H9 (cell line): ENCODE results near the gene GRB10. TPM values are rescaled to one million over a fixed set of nuclear protein-coding genes. Genes with fewer than 3 reads are reported as not detected.

ENCODE experiments used
- DNase-seq: peaks from one replicate; pipeline ENCODE4 v3.0.0-alpha.2; 2017
- H2AFZ ChIP-seq: one replicate; pipeline ENCODE4 v1.6.1; 2013; ENCODE audit warnings: mild to moderate bottlenecking, low read length, control low read depth, moderate library complexity
- H2AK5ac ChIP-seq: 2 replicates; pipeline ENCODE4 v1.6.1; 2013; ENCODE audit warnings: low read length, control low read depth, mixed read lengths; ENCODE audit not compliant: insufficient read length
- H2BK120ac ChIP-seq: one replicate; pipeline ENCODE4 v1.6.1; 2013; ENCODE audit warnings: low read depth, mild to moderate bottlenecking, low read length, control low read depth, inconsistent platforms; ENCODE audit not compliant: poor library complexity, severe bottlenecking
- H2BK12ac ChIP-seq: 2 replicates; pipeline ENCODE4 v1.6.1; 2013; ENCODE audit warnings: low read length, control low read depth, mixed read lengths, low read depth; ENCODE audit not compliant: insufficient read length
- H2BK15ac ChIP-seq: 2 replicates; pipeline ENCODE4 v1.6.1; 2013; ENCODE audit warnings: low read depth, low read length, control low read depth
- H2BK20ac ChIP-seq: one replicate; pipeline ENCODE4 v1.6.1; 2013; ENCODE audit warnings: low read depth, mild to moderate bottlenecking, low read length, control low read depth, inconsistent platforms; ENCODE audit not compliant: poor library complexity, severe bottlenecking
- H2BK5ac ChIP-seq: 2 replicates; pipeline ENCODE4 v1.6.1; 2013; ENCODE audit warnings: low read length, control low read depth, mixed read lengths; ENCODE audit not compliant: insufficient read length
- H3K14ac ChIP-seq: 2 replicates; pipeline ENCODE4 v1.6.1; 2013; ENCODE audit warnings: low read length, control low read depth; ENCODE audit not compliant: insufficient read depth
- H3K18ac ChIP-seq: 2 replicates; pipeline ENCODE4 v1.6.1; 2013; ENCODE audit warnings: low read depth, mild to moderate bottlenecking, mixed read lengths, low read length, control low read depth; ENCODE audit not compliant: insufficient read length
- H3K23ac ChIP-seq: 2 replicates; pipeline ENCODE4 v1.6.1; 2013; ENCODE audit warnings: low read length, control low read depth, mixed read lengths, low read depth; ENCODE audit not compliant: insufficient read length
- H3K23me2 ChIP-seq: 2 replicates; pipeline ENCODE4 v1.6.1; 2013; ENCODE audit warnings: low read depth, mild to moderate bottlenecking, mixed read lengths, low read length, control low read depth; ENCODE audit not compliant: insufficient read length, poor library complexity, severe bottlenecking
- H3K27ac ChIP-seq: 2 replicates; pipeline ENCODE4 v1.5.1; 2013; ENCODE audit warnings: low read length, control low read depth, mixed read lengths, low read depth; ENCODE audit not compliant: insufficient read length
- H3K27me3 ChIP-seq: 2 replicates; pipeline ENCODE4 v1.6.1; 2013; ENCODE audit warnings: low read length, control low read depth, inconsistent platforms; ENCODE audit not compliant: insufficient read depth
- H3K4ac ChIP-seq: 2 replicates; pipeline ENCODE4 v1.6.1; 2013; ENCODE audit warnings: low read depth, mild to moderate bottlenecking, control low read depth, inconsistent platforms, low read length, moderate library complexity
- H3K4me1 ChIP-seq: 2 replicates; pipeline ENCODE4 v1.6.1; 2013; ENCODE audit warnings: low read length, control low read depth, inconsistent platforms; ENCODE audit not compliant: insufficient read depth
- H3K4me2 ChIP-seq: 2 replicates; pipeline ENCODE4 v1.6.1; 2013; ENCODE audit warnings: low read length, control low read depth, mixed read lengths; ENCODE audit not compliant: insufficient read length, insufficient read depth
- H3K56ac ChIP-seq: 2 replicates; pipeline ENCODE4 v1.6.1; 2013; ENCODE audit warnings: low read depth, mild to moderate bottlenecking, mixed read lengths, low read length, control low read depth; ENCODE audit not compliant: insufficient read length
- H3K79me1 ChIP-seq: 2 replicates; pipeline ENCODE4 v1.6.1; 2013; ENCODE audit warnings: low read depth, mild to moderate bottlenecking, moderate library complexity, low read length, control low read depth, inconsistent platforms; ENCODE audit not compliant: insufficient read depth, poor library complexity, severe bottlenecking
- H3K79me2 ChIP-seq: 2 replicates; pipeline ENCODE4 v1.6.1; 2013; ENCODE audit warnings: low read length, control low read depth, inconsistent platforms; ENCODE audit not compliant: insufficient read depth
- H3K9ac ChIP-seq: 2 replicates; pipeline ENCODE4 v1.6.1; 2013; ENCODE audit warnings: low read length, control low read depth, mixed read lengths; ENCODE audit not compliant: insufficient read length; ENCODE audit errors: extremely low read depth
- H3K9me3 ChIP-seq: one replicate; pipeline ENCODE4 v1.6.1; 2013; ENCODE audit warnings: low read depth, low read length, inconsistent platforms; ENCODE audit not compliant: control insufficient read depth
- H3T11ph ChIP-seq: one replicate; pipeline ENCODE4 v1.6.1; 2013; ENCODE audit warnings: mild to moderate bottlenecking, low read length, control low read depth, inconsistent platforms
- H4K20me1 ChIP-seq: one replicate; pipeline ENCODE4 v1.6.1; 2013; ENCODE audit not compliant: control insufficient read depth, insufficient read length, insufficient read depth
- H4K5ac ChIP-seq: 2 replicates; pipeline ENCODE4 v1.6.1; 2013; ENCODE audit warnings: low read depth, mild to moderate bottlenecking, mixed read lengths, low read length, control low read depth; ENCODE audit not compliant: insufficient read length
- H4K8ac ChIP-seq: replicated peaks from 2 replicates; pipeline ENCODE4 v1.6.1; 2013; ENCODE audit warnings: low read length, control low read depth, mixed read lengths, low read depth; ENCODE audit not compliant: insufficient read length
- H4K91ac ChIP-seq: 2 replicates; pipeline ENCODE4 v1.6.1; 2013; ENCODE audit warnings: low read depth, mild to moderate bottlenecking, moderate library complexity, mixed read lengths, low read length, control low read depth; ENCODE audit not compliant: insufficient read length
- H3K27ac Mint-ChIP-seq, 3 experiments: 2 replicates in 2 of 3; 3 replicates in 1 of 3; pipeline ENCODE4 v1.8.0; 2020 to 2021; ENCODE audit warnings: mixed read lengths in 3 of 3, mild to moderate bottlenecking in 1 of 3, moderate library complexity in 1 of 3
- H3K27me3 Mint-ChIP-seq: 2 replicates; pipeline ENCODE4 v1.8.0; 2021; ENCODE audit warnings: low read depth, mild to moderate bottlenecking, moderate library complexity, mixed read lengths
- H3K36me3 Mint-ChIP-seq, 3 experiments: 2 replicates in 2 of 3; 3 replicates in 1 of 3; pipeline ENCODE4 v1.8.0; 2020 to 2021; ENCODE audit warnings: low read depth in 3 of 3, mixed read lengths in 3 of 3; ENCODE audit not compliant: insufficient read depth in 1 of 3
- H3K4me1 Mint-ChIP-seq, 2 experiments: 2 replicates each; pipeline ENCODE4 v1.8.0; 2020; ENCODE audit warnings: mixed read lengths in 2 of 2
- H3K4me3 Mint-ChIP-seq, 2 experiments: 2 replicates in 1 of 2; 3 replicates in 1 of 2; pipeline ENCODE4 v1.8.0; 2020 to 2021; ENCODE audit warnings: mild to moderate bottlenecking in 2 of 2, mixed read lengths in 2 of 2, moderate library complexity in 1 of 2
- H3K9me3 Mint-ChIP-seq, 2 experiments: 2 replicates in 1 of 2; 3 replicates in 1 of 2; pipeline ENCODE4 v1.8.0; 2020; ENCODE audit warnings: mild to moderate bottlenecking in 2 of 2, mixed read lengths in 2 of 2, moderate library complexity in 1 of 2
- WGBS: extraction: QIAGEN DNeasy Blood & Tissue Kit; methylation state at CpG from one replicate; pipeline ENCODE4 v1.1.7; 2013; ENCODE audit warnings: missing lambda C conversion rate, low lambda C conversion rate, mixed read lengths; ENCODE audit not compliant: insufficient read length; ENCODE audit errors: extremely low coverage; 5-methylcytosine and 5-hydroxymethylcytosine counted together
- total RNA-seq: library from RNA; stranded (reverse); gene quantifications from 2 replicates; pipeline ENCODE4 v1.2.1, GENCODE V29; 2021
- TF ChIP-seq, protein P1 (sequence below): fragments of 200-600 bp; sonication (generic); conservative IDR thresholded peaks from 3 replicates; pipeline ENCODE4 v1.8.0; 2021; ENCODE audit warnings: antibody characterized with exemption, mild to moderate bottlenecking

Gene GRB10
- total RNA-seq, 1 experiment from 2014 or later = 108 TPM

DNA sequence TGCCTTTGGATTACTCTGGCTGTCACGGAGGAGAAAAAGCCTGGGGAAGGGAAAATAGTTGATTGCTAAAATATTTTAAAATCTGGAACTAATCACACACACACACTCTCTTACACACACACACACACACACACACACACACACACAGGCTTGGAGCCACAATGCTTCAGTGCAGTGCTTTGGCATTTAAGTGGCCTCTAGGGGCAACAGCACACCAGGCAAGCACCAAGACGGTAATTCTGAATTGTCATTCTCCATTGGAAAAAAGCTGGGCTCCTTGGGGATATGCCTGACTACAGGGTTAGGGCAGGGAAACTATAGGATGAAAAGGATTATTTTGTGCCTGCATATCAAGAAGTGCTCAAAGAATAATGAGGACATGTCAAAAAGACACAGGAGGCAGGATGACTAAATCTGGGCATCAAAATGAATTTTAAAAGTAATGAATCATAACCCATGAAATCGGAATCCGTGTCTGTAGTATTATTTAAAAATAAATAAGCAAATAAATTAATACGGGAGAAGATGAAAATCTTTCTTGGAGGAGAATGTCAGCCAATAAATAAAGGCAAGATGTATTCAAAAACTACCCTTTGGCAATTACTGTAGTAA, 187.1 kb downstream of the GRB10 start:
- Histone ChIP-seq H3K27ac (no peak overlapping the region), H4K8ac (no peak overlapping the region), H2BK5ac (no peak overlapping the region), H3K79me1 (no peaks in the 10 kb centered on the region), H3K9me3 (no peaks in the 10 kb centered on the region), H3K27me3 (no peaks in the 10 kb centered on the region), H2AFZ (no peak overlapping the region), H2BK15ac (no peak overlapping the region), H3K9ac (no peak overlapping the region), H3K23ac (no peak overlapping the region), H3K4me1 (no peaks in the 10 kb centered on the region), H2BK20ac (no peak overlapping the region), H4K91ac (no peak overlapping the region), H3K56ac (no peak overlapping the region), H3K4ac (no peak overlapping the region), H4K5ac (no peak overlapping the region), H3K4me2 (no peak overlapping the region), H3T11ph (no peak overlapping the region), H3K18ac (no peak overlapping the region), H2BK120ac (no peak overlapping the region), H3K23me2 (no peaks in the 10 kb centered on the region), H4K20me1 (no peaks in the 10 kb centered on the region), H3K79me2 (no peaks in the 10 kb centered on the region), H2AK5ac (no peak overlapping the region), H3K14ac (no peak overlapping the region), H2BK12ac (no peak overlapping the region)
- Mint-ChIP-seq H3K36me3 (peaks cover 45 to 70% (median 47%) of the 10 kb centered on the region in 3 experiments), H3K4me3 (no peak overlapping the region), H3K9me3 (no peaks in the 10 kb centered on the region), H3K27ac (no peak overlapping the region), H3K4me1 (peaks cover 4 to 8% of the 10 kb centered on the region in 2 experiments; a peak in 2 of 4 replicates), H3K27me3 (no peaks in the 10 kb centered on the region)
- no CpG with 5 or more reads among the region's 5 CpGs for WGBS
- peak; percentile 55 for DNase-seq
- TF ChIP-seq, protein P1, sequence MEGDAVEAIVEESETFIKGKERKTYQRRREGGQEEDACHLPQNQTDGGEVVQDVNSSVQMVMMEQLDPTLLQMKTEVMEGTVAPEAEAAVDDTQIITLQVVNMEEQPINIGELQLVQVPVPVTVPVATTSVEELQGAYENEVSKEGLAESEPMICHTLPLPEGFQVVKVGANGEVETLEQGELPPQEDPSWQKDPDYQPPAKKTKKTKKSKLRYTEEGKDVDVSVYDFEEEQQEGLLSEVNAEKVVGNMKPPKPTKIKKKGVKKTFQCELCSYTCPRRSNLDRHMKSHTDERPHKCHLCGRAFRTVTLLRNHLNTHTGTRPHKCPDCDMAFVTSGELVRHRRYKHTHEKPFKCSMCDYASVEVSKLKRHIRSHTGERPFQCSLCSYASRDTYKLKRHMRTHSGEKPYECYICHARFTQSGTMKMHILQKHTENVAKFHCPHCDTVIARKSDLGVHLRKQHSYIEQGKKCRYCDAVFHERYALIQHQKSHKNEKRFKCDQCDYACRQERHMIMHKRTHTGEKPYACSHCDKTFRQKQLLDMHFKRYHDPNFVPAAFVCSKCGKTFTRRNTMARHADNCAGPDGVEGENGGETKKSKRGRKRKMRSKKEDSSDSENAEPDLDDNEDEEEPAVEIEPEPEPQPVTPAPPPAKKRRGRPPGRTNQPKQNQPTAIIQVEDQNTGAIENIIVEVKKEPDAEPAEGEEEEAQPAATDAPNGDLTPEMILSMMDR = peak; percentile 59
